DMS114 treated with DMSO at 0.1 percent for 48 hours (cell line): ENCODE measurements around the gene CARNS1.

Experiments used
- DNase-seq: peaks from one replicate; lab custom pipeline; 2025; ENCODE audit not compliant: unreplicated experiment; lab: John Stamatoyannopoulos, UW

The CARNS1 gene

GRCh38 chr11:67440229-67441097 is 25.0 kb downstream of the CARNS1 start:
- no peak for DNase-seq

DNA sequence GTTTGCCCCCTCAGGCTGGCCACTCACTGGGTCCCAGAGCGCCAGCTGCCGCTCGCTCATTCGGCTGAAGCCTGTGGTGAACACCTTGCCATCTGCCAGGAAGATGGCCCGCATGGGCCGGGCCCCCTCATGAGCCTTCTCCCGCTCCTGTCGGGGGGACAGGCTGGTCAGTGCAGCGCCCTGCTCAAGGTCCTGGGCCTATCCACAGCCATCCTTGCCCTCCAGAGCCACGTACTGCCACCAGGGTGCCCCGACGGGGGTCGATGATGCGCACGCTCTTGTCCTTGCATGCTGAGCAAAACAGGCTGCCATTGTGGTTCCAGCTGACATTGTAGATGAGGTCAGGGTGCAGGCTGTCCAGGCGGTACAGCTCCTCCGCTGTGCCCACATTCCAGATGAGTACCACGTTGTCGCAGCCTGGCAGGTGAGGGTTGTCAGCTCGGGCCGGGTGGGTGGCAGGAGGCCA is 25.7 kb downstream of the CARNS1 start:
- DNase-seq = no peak

- no peak for DNase-seq
Measured at GRCh38 chr11:67441731-67442351, 26.4 kb downstream of the CARNS1 start.

DNA sequence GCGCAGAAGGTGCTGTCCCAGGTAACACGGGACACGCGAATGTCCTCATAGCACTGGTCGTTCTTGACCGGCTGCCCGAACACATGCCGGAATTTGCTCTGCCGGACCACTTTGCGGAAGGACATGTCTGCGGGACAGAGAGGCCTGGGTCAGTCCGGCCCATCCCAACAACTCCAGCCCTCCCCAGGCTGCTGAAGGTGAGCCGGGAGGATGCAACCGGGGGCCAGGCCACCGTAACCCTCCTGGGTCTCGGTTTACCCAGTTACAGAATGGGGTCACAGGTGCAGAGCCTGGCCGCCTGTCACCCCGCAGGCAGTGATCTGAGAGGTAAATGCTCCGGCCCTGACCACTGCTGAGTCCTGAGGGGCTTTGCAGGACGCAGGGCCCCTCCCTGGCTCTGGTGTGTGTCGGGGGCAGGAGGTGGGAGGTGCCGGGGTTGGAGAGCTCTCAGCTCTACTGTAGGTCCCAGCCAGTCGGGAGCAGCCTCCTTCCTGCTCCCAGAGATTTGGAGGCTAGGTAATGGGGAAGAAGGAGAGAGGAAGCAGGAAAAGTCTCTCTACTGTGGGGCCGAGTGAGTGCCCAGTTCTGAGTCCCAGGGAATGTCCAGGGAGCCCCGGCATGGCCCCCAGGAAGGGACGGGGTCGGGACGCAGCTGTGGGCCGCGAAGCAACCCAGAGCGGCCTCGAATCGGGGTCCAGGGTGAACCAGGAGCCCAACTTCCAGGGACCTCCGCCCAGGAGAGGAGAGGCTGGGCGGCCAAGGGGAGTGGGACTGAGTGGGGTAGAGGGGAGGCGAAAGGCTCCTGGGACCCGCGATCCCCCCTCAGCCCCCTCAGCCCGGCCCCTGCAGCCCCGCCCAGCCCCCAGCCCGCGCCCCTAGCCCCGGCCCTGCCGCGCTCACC is 27.3 kb downstream of the CARNS1 start:
- no peak for DNase-seq

GRCh38 chr11:67445515-67445914 is 30.0 kb downstream of the CARNS1 start:
- DNase-seq = no peak

GRCh38 chr11:67448220-67448609 is 32.7 kb downstream of the CARNS1 start:
- no peak for DNase-seq

DNA sequence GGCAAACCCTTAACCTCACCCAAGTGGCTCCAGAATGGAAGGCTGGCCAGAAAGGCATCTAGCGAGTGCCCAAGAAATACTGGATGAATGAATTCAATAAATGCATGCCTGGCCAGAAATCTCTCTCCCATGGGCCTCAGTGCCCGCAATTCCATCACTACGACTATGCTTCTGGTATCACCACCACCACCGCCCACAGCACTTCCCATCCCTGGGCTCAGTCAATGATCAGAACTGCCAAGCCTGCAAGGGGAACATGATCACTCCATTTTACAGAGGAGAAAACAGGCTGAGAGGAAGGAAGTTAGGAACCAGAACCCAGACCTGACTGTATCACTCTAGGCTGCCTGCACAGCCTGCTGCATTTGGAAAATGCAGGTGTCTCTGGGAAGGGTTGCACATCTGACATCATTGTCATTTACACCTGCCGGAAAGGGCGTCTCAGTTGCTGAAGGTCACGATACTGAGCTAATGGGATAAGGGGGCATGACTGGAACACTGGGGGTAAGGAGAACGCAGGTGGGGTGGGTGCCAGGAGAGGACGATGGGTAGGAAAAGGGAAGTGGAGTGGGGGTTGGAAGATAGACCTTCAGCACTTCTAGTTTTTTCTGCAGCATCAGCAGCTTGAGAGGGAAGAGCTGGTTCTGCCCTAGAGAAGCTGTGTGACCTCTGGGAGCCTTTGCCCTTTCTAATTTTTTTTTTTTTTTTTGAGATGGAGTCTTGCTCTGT is 33.8 kb downstream of the CARNS1 start:
- DNase-seq = no peak

DNA sequence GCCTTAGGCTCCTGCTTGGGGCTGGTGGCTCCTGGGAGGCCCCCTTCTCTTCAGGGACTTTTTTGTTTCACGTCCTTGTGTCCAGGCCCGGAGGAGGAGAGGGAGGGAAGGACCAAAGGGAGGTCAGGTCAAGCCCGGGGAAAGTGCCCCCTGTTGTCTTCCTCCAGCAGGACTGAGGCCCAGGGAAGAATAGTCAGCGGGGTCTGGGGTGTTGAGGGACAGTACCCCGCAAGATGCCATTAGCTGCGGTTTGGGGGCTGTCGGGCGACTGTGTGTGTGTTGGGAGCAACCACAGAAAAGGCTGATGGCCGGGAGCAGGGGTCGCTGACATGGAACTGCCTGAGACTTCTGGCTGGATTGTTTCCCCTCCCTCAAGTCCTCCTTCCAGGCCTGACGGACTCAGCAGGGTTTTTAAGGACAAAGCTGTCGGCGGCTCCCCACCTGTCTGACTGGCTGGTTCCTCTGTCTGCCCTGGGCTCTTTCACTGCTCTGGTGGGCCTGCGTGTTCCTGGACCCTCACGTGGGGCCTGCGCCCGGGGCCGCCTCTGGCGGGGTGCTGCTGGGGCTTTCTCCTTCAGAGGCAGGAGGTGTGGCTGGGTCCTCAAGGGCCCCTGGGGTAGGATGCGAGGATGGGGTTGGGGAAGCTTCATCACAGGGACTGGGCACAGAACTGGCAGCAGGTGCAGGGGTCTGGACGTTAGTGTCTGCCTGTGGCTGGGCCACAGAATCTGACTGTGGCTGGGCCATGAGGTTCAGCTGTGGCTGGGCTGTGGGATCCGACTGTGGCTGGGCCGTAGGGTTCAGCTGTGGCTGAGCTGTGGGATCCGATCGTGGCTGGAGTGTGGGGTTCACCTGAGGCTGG is 35.5 kb downstream of the CARNS1 start:
- DNase-seq = no peak

DNA sequence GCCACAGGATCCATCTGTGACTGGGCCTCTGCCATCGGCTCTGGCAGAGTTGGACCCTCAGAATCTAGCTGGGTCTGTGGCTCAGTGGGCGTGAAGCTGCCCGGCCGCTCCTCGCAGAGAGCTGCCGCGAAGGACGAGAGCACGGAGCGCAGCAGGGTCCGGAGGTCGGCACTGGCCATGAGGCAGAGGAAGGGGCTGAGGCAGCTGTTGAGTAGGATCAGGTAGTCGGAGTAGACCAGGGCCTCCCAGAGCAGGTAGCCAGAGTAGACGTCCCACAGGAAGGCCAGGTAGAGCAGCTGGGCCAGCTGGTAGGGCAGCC is 36.1 kb downstream of the CARNS1 start:
- DNase-seq = no peak

- DNase-seq = no peak
Measured at GRCh38 chr11:67452141-67452952, 36.9 kb downstream of the CARNS1 start, which contains the start of gene GPR152. TSS of gene GPR152 (minus strand) at chr11:67452729. CDS start at chr11:67452724, 5 bp downstream.

- no peak for DNase-seq
Measured at GRCh38 chr11:67453816-67454732, 38.6 kb downstream of the CARNS1 start.

- DNase-seq = no peak
Measured at GRCh38 chr11:67455054-67455453, 39.6 kb downstream of the CARNS1 start, which contains the start of gene CABP4. TSS of gene CABP4 (plus strand) at chr11:67455354. CDS start at chr11:67455424, 70 bp downstream.

GRCh38 chr11:67456068-67456705 is 40.7 kb downstream of the CARNS1 start:
- no peak for DNase-seq

GRCh38 chr11:67457453-67457852 is 42.0 kb downstream of the CARNS1 start:
- no peak for DNase-seq

DNA sequence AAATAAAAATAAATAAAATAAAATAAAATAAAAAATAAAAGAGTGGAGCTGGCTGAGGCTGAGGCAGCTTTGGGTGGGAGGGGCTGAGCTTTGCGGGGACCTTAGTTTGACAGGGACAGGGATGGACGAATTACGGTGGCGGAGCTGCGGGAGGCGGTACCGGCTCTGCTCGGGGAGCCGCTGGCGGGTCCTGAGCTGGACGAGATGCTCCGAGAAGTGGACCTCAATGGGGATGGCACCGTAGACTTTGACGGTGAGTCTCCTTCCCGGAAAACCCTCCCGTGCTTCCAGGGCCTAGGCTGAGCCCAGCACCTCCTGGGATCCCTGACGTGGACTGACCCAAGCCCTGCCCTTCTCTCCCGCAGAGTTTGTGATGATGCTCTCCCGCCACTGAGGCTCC is 42.8 kb downstream of the CARNS1 start:
- no peak for DNase-seq

DNA sequence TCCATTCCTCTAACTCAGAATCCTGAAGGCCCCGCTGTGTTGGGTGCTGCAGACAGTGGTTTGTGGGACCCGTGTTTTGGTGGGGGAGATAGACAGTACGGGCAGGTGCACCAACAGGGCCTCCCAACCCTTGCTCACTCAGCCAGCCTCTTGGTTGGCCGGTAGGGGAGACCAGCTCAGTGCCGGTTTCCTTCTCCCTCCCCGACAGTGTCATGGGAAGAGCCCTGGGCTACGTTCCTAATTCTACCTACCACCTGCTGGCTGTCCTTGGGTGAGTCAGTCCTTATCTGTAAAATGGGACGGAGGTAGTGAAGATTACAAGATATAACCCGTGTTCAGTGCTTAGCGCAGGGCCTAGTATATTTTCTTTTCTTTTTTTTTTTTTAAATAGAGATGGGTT is 47.7 kb downstream of the CARNS1 start:
- no peak for DNase-seq

GRCh38 chr11:67463680-67464410 is 48.4 kb downstream of the CARNS1 start:
- DNase-seq = no peak
